ACC112 (cell line): ENCODE results near the gene EXD3.
"Not testable (repeated sequence)": the region's sequence is repeated elsewhere in the genome, so short reads cannot be mapped to it uniquely, and the experiment has no call there.

Experiments used
- H2AFZ ChIP-seq: fragments of 200-600 bp; sonication (generic); one replicate; pipeline ENCODE4 v1.6.0; 2017; ENCODE audit warnings: antibody characterized with exemption, low read length; ENCODE audit not compliant: unreplicated experiment
- H3K27ac ChIP-seq: fragments of 200-600 bp; sonication (generic); 2 replicates; pipeline ENCODE4 v1.5.1; 2014; ENCODE audit warnings: low read depth, mild to moderate bottlenecking, antibody characterized with exemption, low read length, moderate library complexity
- H3K27me3 ChIP-seq: fragments of 200-600 bp; sonication (generic); 2 replicates; pipeline ENCODE4 v1.6.1; 2014; ENCODE audit warnings: mild to moderate bottlenecking, antibody characterized with exemption, low read length, moderate library complexity, mixed read lengths; ENCODE audit not compliant: insufficient read depth
- H3K36me3 ChIP-seq: fragments of 200-600 bp; sonication (generic); 2 replicates; pipeline ENCODE4 v1.6.1; 2016; ENCODE audit warnings: mild to moderate bottlenecking, antibody characterized with exemption, low read length, moderate library complexity, mixed read lengths; ENCODE audit not compliant: insufficient read depth
- H3K4me1 ChIP-seq: fragments of 200-600 bp; sonication (generic); one replicate; pipeline ENCODE4 v1.6.1; 2016; ENCODE audit warnings: low read length, mixed read lengths; ENCODE audit not compliant: insufficient read depth, unreplicated experiment, control insufficient read depth
- H3K4me3 ChIP-seq: fragments of 200-600 bp; sonication (generic); 2 replicates; pipeline ENCODE4 v1.5.1; 2014; ENCODE audit warnings: mild to moderate bottlenecking, low read depth, low read length
- H3K79me2 ChIP-seq: fragments of 200-600 bp; sonication (generic); one replicate; pipeline ENCODE4 v1.6.0; 2016; ENCODE audit warnings: low read length; ENCODE audit not compliant: control insufficient read depth, unreplicated experiment, insufficient read depth

The EXD3 gene

DNA sequence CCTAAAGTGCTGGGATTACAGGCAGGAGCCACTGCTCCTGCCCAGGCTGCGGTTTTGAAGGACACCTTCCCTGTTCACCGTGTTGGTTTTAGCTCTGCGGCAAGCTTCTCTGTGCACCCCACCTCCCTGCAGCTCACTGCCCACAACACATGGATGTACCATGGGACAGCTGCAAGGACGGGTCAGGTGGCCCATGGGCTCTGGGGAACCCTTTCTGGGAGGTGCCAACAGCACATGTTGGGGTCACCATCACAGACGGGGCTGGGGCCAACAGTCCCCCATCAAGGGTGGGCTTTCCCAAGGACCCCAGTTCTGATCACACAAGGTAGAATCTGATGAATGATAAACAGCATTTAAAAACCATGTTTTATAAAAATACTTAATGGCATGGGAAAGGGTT, 7.5 kb downstream of the EXD3 start:
- Histone ChIP-seq H3K4me3 (no peak overlapping the region), H3K4me1 (peaks cover 23% of the 10 kb centered on the region), H3K27ac (no peak overlapping the region), H3K79me2 (peaks cover 2% of the 10 kb centered on the region), H3K36me3 (no peaks in the 10 kb centered on the region), H2AFZ (no peak overlapping the region), H3K27me3 (no peaks in the 10 kb centered on the region)

DNA sequence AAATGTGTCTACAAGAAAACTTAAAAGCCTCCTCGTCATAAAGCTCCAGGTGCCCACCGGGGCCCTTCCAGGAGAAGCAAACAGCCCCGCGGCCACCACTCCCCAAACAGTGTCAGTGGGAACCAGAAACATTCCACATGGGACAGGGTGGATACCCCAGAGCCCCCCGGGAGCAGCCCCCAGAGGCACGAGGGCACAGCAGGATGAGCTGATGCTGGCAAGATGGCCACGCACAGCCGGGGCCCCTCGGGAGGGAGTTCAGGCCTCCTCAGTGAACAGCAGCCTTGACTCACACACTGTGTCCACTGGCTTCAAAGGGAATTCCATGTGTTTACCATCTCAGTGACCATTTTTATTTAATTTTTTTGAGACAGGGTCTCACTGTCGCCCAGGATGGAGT, 10.5 kb downstream of the EXD3 start:
- Histone ChIP-seq H3K79me2 (no peaks in the 10 kb centered on the region), H2AFZ (no peak overlapping the region), H3K27ac (peak overlapping the region; percentile 35; the same call in 1 of the 2 replicates), H3K4me3 (no peak overlapping the region), H3K36me3 (no peaks in the 10 kb centered on the region), H3K4me1 (peaks cover 27% of the 10 kb centered on the region), H3K27me3 (no peaks in the 10 kb centered on the region)

DNA sequence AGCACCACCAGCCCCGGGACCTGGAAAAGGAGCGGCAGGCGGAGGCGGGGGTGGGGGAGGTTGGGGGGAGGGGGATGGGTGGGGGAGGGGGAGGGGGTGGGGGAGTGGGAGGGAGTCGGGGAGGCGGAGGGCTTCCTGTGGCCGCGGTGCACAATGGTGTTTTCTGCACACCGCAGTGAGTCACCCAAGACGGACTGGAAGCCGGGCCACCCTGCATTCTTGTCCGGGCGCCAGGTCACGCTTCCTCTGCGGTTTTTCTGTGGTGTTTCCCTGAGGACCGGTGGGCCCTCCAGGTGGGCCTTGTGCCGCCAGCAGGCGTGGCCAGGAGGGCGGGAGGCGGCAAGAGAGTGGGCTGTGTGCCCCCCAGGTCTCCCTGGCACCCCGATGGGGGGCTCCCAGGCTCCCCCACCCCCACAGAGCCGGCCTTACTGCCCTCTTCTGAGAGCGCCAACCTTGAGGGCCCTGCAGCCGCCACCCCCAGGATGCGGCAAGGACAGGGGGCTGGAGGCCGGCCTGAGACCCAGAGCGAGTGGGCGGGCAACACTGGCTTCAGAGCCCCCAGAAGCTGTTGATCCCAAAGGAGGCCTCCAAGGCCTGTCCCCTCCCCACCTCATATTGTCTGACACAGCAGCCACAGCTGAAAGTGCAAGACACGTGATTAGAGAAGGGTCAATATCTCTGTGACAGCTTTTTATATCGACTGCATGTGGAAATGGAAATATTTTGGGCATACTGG, 11.1 kb downstream of the EXD3 start:
- Histone ChIP-seq H2AFZ (no peak overlapping the region), H3K79me2 (no peaks in the 10 kb centered on the region), H3K4me1 (peaks cover 30% of the 10 kb centered on the region), H3K36me3 (no peaks in the 10 kb centered on the region), H3K4me3 (no peak overlapping the region), H3K27me3 (no peaks in the 10 kb centered on the region), H3K27ac (peak overlapping the region; percentile 32; the same call in 1 of the 2 replicates)

DNA sequence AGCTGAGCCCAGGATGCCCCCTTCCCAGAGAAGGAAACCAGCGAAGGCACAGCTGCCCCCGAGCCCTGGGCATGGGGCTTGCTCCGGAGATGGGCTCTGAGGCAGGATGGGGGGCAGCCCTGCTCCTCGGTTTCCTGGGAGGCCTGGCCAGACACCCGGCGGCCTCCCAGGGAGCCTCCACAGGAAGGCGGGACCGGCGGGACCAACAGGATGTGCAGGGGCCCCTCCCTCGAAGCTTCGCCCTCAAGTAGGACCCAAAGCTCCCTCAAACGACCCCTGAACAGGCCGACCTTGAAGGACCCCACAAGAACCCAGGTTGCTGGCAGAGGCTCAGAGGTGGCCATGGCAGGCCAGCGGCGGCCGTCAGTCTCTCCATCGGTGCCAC, 11.7 kb downstream of the EXD3 start:
- no peaks in the 10 kb centered on the region for H3K36me3 ChIP-seq
- H3K27ac ChIP-seq = no peak overlapping the region
- H3K27me3 ChIP-seq = no peaks in the 10 kb centered on the region
- H2AFZ ChIP-seq = no peak overlapping the region
- H3K4me1 ChIP-seq = peaks cover 33% of the 10 kb centered on the region
- H3K4me3 ChIP-seq = no peak overlapping the region
- H3K79me2 ChIP-seq = no peaks in the 10 kb centered on the region

DNA sequence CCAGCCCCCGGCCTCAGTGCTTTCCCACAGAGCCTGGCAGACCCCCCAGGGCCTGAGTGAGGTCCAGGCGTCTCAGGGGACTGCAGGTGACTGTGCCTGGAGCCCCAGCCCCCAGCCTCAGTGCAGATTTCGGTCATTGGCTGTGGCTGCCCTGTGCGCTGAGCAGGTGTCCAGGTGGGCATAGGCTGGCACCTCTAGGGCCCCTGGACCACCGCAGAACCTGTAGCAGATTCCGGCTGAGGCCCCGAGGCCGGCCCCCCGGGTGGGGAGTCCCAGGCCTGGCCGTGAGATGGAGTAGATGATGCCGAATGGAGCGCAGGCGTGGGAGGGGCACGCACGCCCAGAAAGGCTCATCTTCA, 12.1 kb downstream of the EXD3 start:
- Histone ChIP-seq H2AFZ (no peak overlapping the region), H3K4me3 (no peak overlapping the region), H3K27me3 (no peaks in the 10 kb centered on the region), H3K27ac (no peak overlapping the region), H3K36me3 (no peaks in the 10 kb centered on the region), H3K79me2 (no peaks in the 10 kb centered on the region), H3K4me1 (peaks cover 33% of the 10 kb centered on the region)

DNA sequence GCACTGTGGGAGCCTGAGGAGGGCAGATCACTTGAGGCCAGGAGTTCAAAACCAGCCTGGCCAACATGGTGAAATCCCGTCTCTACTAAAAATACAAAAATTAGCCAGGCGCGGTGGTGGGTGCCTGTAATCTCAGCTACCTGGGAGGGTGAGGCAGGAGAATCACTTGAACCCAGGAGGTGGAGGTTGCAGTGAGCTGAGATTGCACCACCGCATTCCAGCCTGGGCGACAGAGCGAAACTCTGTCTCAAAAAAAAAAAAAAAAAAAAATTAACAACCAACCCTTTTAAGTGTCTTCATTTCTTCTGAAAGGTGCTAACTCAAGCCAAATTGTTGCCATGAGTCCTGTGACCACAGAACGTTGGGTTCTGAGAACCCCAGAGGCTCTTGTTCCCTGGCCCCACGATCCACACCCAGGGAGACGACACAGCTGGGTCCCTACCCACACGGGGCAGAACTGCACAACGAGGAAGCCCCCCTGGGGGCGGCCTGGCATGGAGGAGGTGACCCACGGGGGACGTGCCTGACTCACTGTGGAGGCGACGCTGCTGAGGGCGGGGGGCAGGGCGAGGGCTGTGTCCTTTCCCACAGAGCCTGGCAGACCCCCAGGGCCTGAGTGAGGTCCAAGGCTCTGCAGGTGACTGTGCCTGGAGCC, 12.6 kb downstream of the EXD3 start:
- H2AFZ ChIP-seq, H3K4me3 ChIP-seq, H3K79me2 ChIP-seq, H3K27ac ChIP-seq, H3K36me3 ChIP-seq, H3K27me3 ChIP-seq: not testable (repeated sequence)
- peaks cover 33% of the 10 kb centered on the region for H3K4me1 ChIP-seq

DNA sequence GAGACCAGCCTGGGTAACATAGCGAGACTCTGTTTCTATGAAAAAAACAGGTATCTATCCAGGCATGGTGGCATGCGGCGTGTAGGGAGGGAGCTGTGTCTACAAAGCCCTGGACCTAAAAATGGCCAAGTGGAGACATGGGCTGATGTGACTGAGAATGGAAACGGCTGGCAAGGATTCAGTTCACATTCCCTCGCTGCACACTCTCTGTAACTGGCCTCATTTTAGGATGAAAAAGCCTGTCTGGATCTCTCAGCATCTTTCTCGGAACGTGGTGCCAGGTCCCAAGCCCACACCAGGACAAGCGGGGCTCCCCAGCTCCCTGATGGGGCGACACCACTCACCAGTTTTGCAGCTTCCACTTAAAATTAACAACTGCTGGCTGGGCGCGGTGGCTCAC, 13.4 kb downstream of the EXD3 start:
- H3K79me2 ChIP-seq = no peaks in the 10 kb centered on the region
- no peak overlapping the region for H3K4me3 ChIP-seq
- H3K27me3 ChIP-seq = no peaks in the 10 kb centered on the region
- H3K36me3 ChIP-seq = no peaks in the 10 kb centered on the region
- H2AFZ ChIP-seq = no peak overlapping the region
- no peak overlapping the region for H3K27ac ChIP-seq
- H3K4me1 ChIP-seq = peaks cover 33% of the 10 kb centered on the region

DNA sequence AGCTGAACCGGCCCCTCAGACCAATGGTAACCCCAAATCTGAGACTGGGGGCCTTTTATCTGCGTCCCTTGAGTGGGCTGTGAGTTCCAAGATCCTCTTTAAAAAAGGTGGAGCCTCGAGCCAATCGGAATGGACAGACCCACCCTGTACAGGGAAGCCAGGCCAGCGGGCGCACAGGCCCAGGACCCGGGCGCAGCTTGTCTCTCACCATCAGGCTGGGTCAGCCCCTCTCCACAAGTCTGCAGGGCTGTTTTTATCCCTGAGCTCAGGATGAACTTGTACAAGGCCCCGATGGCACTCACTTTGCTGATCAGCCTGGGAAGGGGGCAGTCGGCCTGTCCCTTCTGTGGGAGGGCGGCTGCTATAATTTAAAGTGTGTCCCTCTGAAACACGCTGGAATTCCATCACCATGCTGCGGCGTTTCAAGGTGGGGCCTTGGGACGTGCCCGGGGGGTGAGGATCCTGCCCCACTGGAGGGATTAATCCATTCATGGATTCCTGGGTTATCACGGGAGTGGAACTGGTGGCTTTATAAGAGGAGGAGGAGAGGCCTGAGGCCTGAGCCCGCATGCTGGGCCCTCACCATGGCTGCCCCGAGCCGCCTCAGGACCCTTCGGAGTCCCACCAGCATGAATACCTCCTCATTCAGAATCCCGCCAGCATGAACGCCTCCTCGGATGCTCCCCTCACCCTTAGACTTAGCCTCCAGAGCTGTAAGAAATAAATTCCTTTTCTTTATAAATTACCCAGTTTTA, 14.1 kb downstream of the EXD3 start:
- Histone ChIP-seq H2AFZ (no peak overlapping the region), H3K36me3 (no peaks in the 10 kb centered on the region), H3K4me3 (no peak overlapping the region), H3K27ac (no peak overlapping the region), H3K79me2 (no peaks in the 10 kb centered on the region), H3K4me1 (peaks cover 33% of the 10 kb centered on the region), H3K27me3 (no peaks in the 10 kb centered on the region)

DNA sequence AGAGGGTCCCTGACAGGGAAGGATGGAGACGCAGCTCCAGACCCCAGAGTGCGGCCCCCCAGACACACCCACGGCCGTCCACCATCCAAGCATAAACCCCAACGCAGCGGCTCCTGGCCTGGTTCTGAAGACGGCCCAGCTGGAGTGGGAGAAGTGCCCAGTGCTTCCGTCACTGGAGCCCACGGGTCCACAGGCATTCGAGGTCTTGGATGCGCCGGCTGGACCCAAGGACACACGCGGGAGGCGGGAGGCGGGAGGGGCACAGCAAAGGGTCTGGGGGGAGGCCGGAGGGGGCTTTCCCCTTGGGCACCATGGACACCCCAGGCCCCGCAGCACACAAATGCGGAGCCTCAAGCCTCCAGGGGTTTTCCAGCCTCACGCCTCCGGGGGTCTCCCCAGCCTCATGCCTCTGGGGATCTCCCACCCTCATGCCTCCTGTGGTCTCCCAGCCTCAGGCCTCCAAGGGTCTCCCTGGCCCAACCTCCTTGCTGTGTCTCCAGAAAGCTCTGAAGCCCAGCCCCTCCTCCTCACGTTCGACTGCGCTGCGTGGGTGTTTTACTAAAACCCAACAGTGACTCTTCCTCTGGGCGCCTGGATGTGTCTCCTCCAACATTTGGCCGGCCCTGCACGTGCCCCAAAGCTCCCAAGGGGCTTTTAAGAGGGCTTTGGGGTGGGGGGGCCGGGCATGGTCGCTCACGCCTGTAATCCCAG, 15.2 kb downstream of the EXD3 start:
- Histone ChIP-seq H3K36me3 (no peaks in the 10 kb centered on the region), H3K4me3 (peak overlapping the region; percentile 64), H3K79me2 (no peaks in the 10 kb centered on the region), H3K27ac (no peak overlapping the region), H3K4me1 (peaks cover 31% of the 10 kb centered on the region), H3K27me3 (no peaks in the 10 kb centered on the region), H2AFZ (no peak overlapping the region)

DNA sequence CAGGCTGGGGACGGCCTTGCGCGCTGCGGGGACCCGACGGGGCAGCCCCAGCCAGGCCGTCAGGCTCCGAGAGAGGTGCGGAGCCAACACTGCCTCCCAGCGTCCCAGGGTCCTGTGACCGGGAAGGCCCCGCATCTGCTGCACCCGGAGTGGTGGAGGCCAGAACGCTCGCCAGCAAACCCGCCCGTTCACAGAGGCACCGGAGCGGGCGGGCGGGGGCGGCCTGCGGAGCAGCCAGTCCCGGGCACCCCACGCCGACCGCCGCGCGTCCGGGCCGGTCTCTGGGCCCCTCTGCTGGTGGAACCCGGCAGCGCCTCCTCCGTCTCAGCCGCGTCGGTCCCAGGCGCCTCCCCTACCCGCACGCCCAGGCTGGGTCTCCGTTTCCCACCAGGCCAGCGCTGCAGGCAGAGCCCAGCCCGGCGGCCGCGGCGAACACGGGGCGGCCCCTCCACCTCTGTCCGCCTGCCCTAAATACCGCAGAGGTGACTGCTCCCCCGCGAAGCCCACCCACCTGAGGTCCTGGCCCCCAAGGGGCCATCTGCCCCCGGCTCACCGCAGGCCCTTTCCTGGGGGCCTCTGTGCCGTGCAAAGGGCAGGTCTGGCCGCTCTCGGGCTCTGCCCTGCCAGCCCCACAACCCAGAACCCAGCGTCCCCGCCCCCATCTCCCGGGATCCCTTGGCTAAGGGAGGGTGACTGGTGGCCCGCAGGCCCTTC, 15.9 kb downstream of the EXD3 start:
- H3K4me3 ChIP-seq = peak overlapping the region; percentile 64
- H3K27ac ChIP-seq = no peak overlapping the region
- H3K36me3 ChIP-seq = no peaks in the 10 kb centered on the region
- no peaks in the 10 kb centered on the region for H3K27me3 ChIP-seq
- H3K4me1 ChIP-seq = peaks cover 24% of the 10 kb centered on the region
- no peak overlapping the region for H2AFZ ChIP-seq
- no peaks in the 10 kb centered on the region for H3K79me2 ChIP-seq
